Naive B cell (primary cell): Measurements from ENCODE around the gene OR11A1. TPM values are rescaled to one million over a fixed set of nuclear protein-coding genes. Genes with fewer than 3 reads are reported as not detected.
"Not testable (repeated sequence)": the region's sequence is repeated elsewhere in the genome, so short reads cannot be mapped to it uniquely, and the experiment has no call there.

Source experiments
- ATAC-seq, 2 donors: fragments of 150-1000 bp; cut with Tn5 transposase; 2 replicates each; pipeline ENCODE4 v1.10.0; 2021; ENCODE audit warnings: low read depth in 2 of 2, mild to moderate bottlenecking in 2 of 2, moderate library complexity in 2 of 2
- DNase-seq: peaks from one replicate; pipeline ENCODE4 v3.0.0; 2022
- H3K27ac Mint-ChIP-seq, 6 donors: one replicate each; pipeline ENCODE4 v1.8.0; 2020 to 2022; ENCODE audit warnings: mild to moderate bottlenecking in 6 of 6, mixed read lengths in 6 of 6, moderate library complexity in 5 of 6, inconsistent platforms in 2 of 6
- H3K27me3 Mint-ChIP-seq, 3 donors: one replicate each; pipeline ENCODE4 v1.8.0; 2021 to 2022; ENCODE audit warnings: mixed read lengths in 3 of 3, mild to moderate bottlenecking in 1 of 3
- H3K36me3 Mint-ChIP-seq, 2 donors: one replicate each; pipeline ENCODE4 v1.8.0; 2020 to 2022; ENCODE audit warnings: mixed read lengths in 2 of 2, inconsistent platforms in 1 of 2, mild to moderate bottlenecking in 1 of 2
- H3K4me1 Mint-ChIP-seq, 3 donors: one replicate each; pipeline ENCODE4 v1.8.0; 2020 to 2022; ENCODE audit warnings: mixed read lengths in 3 of 3, inconsistent platforms in 1 of 3, mild to moderate bottlenecking in 1 of 3, moderate library complexity in 1 of 3
- H3K4me3 Mint-ChIP-seq, 8 donors: one replicate each; pipeline ENCODE4 v1.8.0; 2020 to 2022; ENCODE audit warnings: mild to moderate bottlenecking in 8 of 8, mixed read lengths in 8 of 8, moderate library complexity in 8 of 8, inconsistent platforms in 2 of 8
- H3K9me3 Mint-ChIP-seq, 7 donors: one replicate each; pipeline ENCODE4 v1.8.0; 2020 to 2022; ENCODE audit warnings: mixed read lengths in 7 of 7, mild to moderate bottlenecking in 5 of 7, inconsistent platforms in 2 of 7, moderate library complexity in 1 of 7
- polyA plus RNA-seq, 6 donors: library from polyadenylated mRNA; unstranded; fragments of 300-500 nt; fragmentation: Illumina TruSeq; gene quantifications; one replicate each; pipeline ENCODE4 v1.2.3, GENCODE V29; 2021; ENCODE audit warnings: low read depth in 6 of 6

OR11A1 gene
- polyA plus RNA-seq, 6 donors from 2014 or later, result not detected

DNA sequence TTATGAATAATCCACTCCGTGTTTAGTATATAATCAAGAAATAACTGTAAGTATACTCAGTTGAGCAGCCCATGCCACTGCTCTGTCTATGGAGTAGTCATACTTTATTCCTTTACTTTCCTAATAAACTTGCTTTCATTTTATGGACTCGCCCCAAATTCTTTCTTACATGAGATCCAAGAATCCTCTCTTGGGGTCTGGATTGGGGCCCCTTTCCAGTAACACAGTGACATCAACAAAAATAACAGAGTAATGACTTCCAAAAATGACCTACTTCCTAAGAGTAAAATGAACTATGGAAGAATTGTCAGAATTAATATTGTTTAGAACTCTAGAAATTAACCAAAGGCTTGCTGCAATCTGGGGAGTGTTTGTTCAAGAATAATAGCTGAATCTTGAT is 8.9 kb upstream of the OR11A1 start:
- ATAC-seq (no peak), DNase-seq (no peak)
- H3K27ac Mint-ChIP-seq, result no peak overlapping the region
- H3K4me3 Mint-ChIP-seq, result no peak overlapping the region
- no peaks in the 10 kb centered on the region for H3K4me1 Mint-ChIP-seq
- H3K27me3 Mint-ChIP-seq, result peaks cover 18 to 46% (median 43%) of the 10 kb centered on the region in 3 donors
- H3K9me3 Mint-ChIP-seq, result peaks cover 0 to 2% (median 0%) of the 10 kb centered on the region in 7 donors
- H3K36me3 Mint-ChIP-seq, result no peaks in the 10 kb centered on the region

DNA sequence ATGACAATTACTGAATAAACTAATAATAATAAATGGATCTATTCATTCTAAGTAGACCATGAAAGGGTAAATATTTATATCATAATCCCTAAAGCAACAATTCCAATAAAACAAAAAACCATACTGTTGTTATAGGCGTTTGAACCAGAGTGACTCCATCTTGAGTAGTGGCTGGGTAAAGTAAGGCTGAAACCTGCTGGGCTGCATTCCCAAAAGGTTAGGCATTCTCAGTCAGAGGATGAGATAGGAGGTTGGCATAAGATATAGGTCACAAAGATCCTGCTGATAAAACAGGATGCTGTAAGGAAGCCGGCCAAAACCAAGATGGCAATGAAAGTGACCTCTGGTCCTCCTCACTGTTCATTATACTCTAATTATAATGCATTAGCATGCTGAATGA is 8.4 kb upstream of the OR11A1 start:
- ATAC-seq (no peak), DNase-seq (no peak)
- no peaks in the 10 kb centered on the region for H3K4me1 Mint-ChIP-seq
- H3K27ac Mint-ChIP-seq, result no peak overlapping the region
- peaks cover 0 to 2% (median 0%) of the 10 kb centered on the region in 7 donors for H3K9me3 Mint-ChIP-seq
- no peaks in the 10 kb centered on the region for H3K36me3 Mint-ChIP-seq
- no peak overlapping the region for H3K4me3 Mint-ChIP-seq
- peaks cover 18 to 46% (median 42%) of the 10 kb centered on the region in 3 donors for H3K27me3 Mint-ChIP-seq

DNA sequence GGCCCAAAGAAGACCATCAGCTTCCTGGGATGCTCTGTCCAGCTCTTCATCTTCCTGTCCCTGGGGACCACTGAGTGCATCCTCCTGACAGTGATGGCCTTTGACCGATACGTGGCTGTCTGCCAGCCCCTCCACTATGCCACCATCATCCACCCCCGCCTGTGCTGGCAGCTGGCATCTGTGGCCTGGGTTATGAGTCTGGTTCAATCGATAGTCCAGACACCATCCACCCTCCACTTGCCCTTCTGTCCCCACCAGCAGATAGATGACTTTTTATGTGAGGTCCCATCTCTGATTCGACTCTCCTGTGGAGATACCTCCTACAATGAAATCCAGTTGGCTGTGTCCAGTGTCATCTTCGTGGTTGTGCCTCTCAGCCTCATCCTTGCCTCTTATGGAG is 5.2 kb upstream of the OR11A1 start:
- H3K27me3 Mint-ChIP-seq, result peaks cover 23 to 32% (median 28%) of the 10 kb centered on the region in 3 donors
- DNase-seq (no peak), ATAC-seq (no peak)
- no peaks in the 10 kb centered on the region for H3K4me1 Mint-ChIP-seq
- no peaks in the 10 kb centered on the region for H3K36me3 Mint-ChIP-seq
- no peak overlapping the region for H3K4me3 Mint-ChIP-seq
- peaks cover 0 to 2% (median 0%) of the 10 kb centered on the region in 7 donors for H3K9me3 Mint-ChIP-seq
- no peak overlapping the region for H3K27ac Mint-ChIP-seq

DNA sequence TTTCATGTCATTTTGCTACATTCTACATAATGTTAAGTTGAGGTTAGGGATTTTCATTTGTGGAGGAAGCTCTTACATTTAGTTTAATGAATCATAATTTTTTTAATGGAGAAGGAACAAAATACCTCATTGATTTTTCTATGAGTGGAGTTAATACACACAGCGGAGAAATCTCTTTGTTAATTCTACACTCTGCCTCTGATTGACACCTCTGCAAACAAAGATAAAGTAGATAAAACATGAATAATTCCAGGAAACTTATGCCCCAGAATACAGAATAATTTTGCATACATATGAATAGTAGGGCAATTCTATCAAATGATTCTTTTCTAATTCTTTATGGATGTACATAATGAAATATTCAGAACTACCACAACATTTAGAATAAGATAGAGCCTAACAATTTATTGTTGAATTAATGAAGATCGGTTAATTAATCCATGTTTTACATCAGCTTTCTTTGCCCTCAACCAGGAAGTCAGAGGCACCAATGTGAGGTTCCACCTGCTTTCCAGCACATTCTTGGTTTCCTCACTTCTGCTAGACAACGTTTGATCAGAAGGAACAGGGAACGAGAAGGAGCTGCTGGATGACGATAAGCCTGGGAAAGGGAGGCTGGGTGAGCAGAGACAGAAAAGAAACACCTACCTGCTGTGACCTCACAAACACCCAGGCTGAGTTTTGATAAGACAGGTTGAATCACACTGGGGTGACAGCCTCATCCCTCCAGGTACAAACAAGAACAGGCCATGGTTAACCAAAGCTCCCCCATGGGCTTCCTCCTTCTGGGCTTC is 4.3 kb upstream of the OR11A1 start:
- Mint-ChIP-seq H3K4me1 (no peaks in the 10 kb centered on the region), H3K4me3 (no peak overlapping the region), H3K9me3 (peaks cover 0 to 2% (median 0%) of the 10 kb centered on the region in 7 donors), H3K27me3 (peaks cover 20 to 26% (median 23%) of the 10 kb centered on the region in 3 donors), H3K36me3 (no peaks in the 10 kb centered on the region), H3K27ac (no peak overlapping the region)
- ATAC-seq (no peak), DNase-seq (no peak)

DNA sequence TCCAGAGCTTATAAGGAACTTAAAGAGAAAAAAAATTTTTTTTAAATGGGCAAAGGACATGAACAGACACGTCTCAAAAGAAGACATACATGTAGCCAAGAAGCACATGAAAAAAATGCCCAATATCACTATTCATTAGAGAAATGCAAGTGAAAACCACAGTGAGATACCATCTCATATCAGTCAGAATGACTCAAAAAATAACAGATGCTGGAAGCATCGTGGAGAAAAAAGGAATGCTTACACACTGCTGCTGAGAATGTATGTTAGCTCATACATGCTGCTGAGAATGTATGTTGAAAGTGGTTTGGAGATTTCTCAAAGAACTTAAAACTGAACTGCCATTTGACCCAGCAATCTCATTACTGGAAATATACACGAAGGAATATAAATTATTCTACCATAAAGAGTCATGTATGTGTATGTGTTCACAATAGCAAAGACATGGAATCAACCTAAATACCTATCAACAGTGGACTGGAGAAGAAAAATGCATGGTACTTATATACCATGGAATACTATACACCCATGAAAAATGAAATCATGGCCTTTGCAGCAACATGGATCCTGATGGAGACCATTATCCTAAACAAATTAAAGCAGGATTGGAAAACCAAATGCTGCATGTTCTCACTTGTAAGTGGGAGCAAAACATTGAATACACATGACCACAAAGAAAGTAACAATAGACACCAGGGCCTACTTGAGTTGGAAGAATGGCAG is 5.2 kb downstream of the OR11A1 start:
- Mint-ChIP-seq H3K27me3 (peaks cover 22 to 41% (median 33%) of the 10 kb centered on the region in 3 donors), H3K27ac (no peak overlapping the region), H3K4me1 (no peaks in the 10 kb centered on the region), H3K36me3 (no peaks in the 10 kb centered on the region), H3K9me3 (peaks cover 0 to 6% (median 0%) of the 10 kb centered on the region in 7 donors), H3K4me3 (no peak overlapping the region)
- ATAC-seq (no peak), DNase-seq (no peak)

DNA sequence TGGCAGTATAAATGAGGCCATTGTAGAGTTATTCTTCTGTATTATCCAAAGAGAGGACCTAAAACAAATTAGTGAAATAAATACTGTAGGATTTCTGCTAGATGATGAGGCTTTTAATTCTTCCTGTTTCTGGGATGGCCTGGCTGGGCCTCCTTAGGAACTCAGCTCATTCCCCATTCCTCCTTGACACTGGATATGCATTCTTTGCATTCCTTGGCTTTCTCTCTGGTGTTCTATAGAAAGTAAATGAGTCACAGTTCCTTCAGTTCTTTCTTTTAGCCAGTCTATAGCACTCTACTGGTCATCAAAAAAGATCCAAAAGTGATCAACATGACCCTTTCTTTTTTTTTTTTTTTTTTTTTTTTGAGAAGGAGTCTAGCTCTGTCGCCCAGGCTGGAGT is 9.2 kb downstream of the OR11A1 start:
- Mint-ChIP-seq H3K9me3 (peaks cover 6 to 20% (median 12%) of the 10 kb centered on the region in 7 donors), H3K27ac (no peak overlapping the region), H3K27me3 (peaks cover 34 to 61% (median 55%) of the 10 kb centered on the region in 3 donors), H3K36me3 (peaks cover 0 to 12% of the 10 kb centered on the region in 2 donors), H3K4me1 (no peaks in the 10 kb centered on the region), H3K4me3 (no peak overlapping the region)
- DNase-seq (no peak), ATAC-seq (no peak)

DNA sequence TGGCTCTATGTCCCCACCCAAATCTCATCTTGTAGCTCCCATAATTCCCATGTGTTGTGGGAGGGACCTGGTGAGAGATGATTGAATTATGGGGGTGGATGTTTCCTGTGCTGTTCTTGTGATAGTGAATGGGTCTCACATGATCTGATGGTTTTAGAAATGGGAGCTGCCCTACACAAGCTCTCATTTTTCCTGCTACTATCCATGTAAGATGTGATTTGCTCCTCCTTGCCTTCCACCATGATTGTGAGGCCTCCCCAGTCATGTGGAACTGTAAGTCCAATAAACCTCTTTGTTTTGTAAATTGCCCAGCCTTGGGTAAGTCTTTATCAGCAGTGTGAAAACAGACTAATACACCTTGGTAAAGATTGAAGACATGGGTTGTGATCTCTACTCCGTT is 12.8 kb downstream of the OR11A1 start:
- H3K4me1 Mint-ChIP-seq, H3K4me3 Mint-ChIP-seq, DNase-seq, ATAC-seq, H3K27ac Mint-ChIP-seq: not testable (repeated sequence)
- Mint-ChIP-seq H3K27me3 (peaks cover 29 to 57% (median 50%) of the 10 kb centered on the region in 3 donors), H3K36me3 (peaks cover 0 to 12% of the 10 kb centered on the region in 2 donors), H3K9me3 (peaks cover 6 to 14% (median 10%) of the 10 kb centered on the region in 7 donors)

DNA sequence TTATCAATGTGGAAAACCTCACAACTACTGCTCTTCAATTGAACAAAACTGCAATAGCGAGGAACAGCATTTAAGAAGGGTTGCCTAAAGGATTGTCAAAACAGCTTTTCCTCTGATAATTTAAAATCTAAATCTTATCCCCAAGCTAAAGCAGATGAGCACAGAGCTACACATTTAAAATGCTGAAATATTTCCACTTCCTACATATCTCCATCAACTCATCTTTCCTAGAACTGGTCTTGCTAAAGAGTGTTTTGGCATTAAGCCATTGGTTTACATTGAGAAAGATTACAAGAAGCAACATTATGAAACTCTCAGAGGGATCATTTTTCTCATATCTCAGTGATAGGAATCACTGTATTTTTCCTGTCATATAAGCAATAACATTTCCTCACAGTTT is 14.2 kb downstream of the OR11A1 start:
- Mint-ChIP-seq H3K4me3 (no peak overlapping the region), H3K27ac (no peak overlapping the region), H3K4me1 (no peaks in the 10 kb centered on the region), H3K27me3 (peaks cover 24 to 52% (median 42%) of the 10 kb centered on the region in 3 donors), H3K36me3 (peaks cover 0 to 12% of the 10 kb centered on the region in 2 donors), H3K9me3 (peaks cover 6 to 14% (median 10%) of the 10 kb centered on the region in 7 donors)
- no peak for ATAC-seq
- DNase-seq, result no peak

DNA sequence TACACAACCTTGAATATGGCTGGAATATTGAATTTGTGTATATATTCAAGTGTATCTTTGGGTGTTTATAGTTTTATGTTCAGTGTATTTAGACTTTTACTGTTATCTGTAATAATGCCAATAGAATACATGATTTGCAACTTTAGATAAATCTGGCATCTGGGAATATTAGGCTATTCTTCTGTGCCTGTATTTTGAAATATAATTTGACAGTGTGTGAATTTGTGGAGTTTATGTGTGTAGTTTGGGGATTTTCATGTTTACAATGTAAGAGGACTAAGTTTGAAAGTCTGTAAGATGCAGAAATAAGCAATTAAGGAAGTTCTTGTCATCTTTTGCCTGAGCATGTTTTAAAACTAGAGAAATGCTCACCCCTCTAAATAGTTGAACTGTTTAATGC is 17.9 kb downstream of the OR11A1 start, which contains the start of gene OR10C1:
TSS of gene OR10C1 (plus strand) at position 301 of the 400 bp plus-strand sequence. CDS start 710 bp downstream, outside the sequence.
- Mint-ChIP-seq H3K27me3 (peaks cover 11 to 27% (median 26%) of the 10 kb centered on the region in 3 donors), H3K27ac (no peak within 1 kb of the TSS), H3K36me3 (peaks cover 0 to 2% of the 10 kb centered on the region in 2 donors), H3K9me3 (peaks cover 0 to 17% (median 4%) of the 10 kb centered on the region in 7 donors), H3K4me1 (no peaks in the 10 kb centered on the region), H3K4me3 (no peak within 1 kb of the TSS)
- DNase-seq (no peak), ATAC-seq (no peak)

DNA sequence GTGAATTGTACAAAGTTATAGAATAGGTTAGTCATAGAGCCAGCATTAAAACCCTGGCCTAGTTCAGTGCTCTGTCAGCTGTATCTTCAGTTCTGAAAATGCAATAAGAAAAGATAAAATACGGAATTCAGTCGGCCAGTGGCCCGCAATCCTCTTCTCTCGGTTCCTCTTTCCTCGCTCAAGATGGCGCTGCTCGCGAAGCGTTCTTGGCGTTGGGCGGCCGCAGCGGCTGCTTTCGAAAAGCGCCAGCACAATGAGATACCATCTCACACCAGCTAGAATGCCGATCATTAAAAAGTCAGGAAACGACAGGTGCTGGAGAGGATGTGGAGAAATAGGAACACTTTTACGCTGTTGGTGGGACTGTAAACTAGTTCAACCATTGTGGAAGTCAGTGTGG is 20.1 kb downstream of the OR11A1 start:
- H3K36me3 Mint-ChIP-seq, H3K27ac Mint-ChIP-seq, DNase-seq, ATAC-seq, H3K4me3 Mint-ChIP-seq, H3K4me1 Mint-ChIP-seq: not testable (repeated sequence)
- peaks cover 0 to 21% (median 4%) of the 10 kb centered on the region in 7 donors for H3K9me3 Mint-ChIP-seq
- peaks cover 19 to 34% (median 33%) of the 10 kb centered on the region in 3 donors for H3K27me3 Mint-ChIP-seq

DNA sequence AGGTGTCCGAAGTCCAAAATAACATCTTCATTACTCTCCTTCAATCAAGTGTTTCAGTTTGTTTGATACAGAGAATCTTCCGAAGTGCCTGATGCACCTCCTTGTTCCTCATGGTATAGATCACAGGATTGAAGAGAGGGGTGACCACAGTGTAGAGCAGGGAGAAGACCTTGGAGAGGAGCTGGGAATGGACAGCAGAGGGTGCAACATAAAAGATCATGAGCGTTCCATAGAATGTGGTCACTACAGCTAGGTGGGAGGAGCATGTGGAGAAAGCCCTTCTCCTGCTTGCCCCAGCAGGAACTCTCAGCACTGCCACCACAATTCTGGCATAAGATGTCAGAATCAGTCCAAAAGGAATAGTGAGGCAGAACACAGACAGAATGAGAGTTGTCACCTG is 30.2 kb downstream of the OR11A1 start:
- H3K36me3 Mint-ChIP-seq, result no peaks in the 10 kb centered on the region
- peaks cover 24 to 39% (median 37%) of the 10 kb centered on the region in 3 donors for H3K27me3 Mint-ChIP-seq
- no peaks in the 10 kb centered on the region for H3K4me1 Mint-ChIP-seq
- H3K9me3 Mint-ChIP-seq, result peaks cover 0 to 8% (median 0%) of the 10 kb centered on the region in 7 donors
- no peak for DNase-seq
- H3K27ac Mint-ChIP-seq, result no peak overlapping the region
- H3K4me3 Mint-ChIP-seq, result no peak overlapping the region
- no peak for ATAC-seq

DNA sequence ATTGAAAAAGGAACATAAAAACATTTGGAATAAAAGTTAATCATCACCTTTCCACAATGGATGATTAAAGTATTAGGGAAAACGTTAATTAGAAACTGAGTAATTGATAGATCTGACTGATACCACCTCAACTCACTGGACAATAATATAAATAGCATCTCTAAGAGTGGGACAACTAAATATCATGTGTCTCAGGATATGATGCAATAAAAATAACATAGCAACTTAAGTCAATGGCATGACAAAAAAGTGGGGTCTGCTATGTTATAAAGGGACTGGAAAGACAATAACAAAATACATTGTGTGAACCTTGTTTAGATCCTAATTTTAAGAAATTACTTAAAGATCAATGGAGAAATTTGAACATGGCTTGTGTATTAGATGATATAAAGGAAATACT is 31.8 kb downstream of the OR11A1 start:
- H3K27me3 Mint-ChIP-seq, result peaks cover 30 to 40% (median 37%) of the 10 kb centered on the region in 3 donors
- no peak for DNase-seq
- H3K9me3 Mint-ChIP-seq, result peaks cover 0 to 8% (median 2%) of the 10 kb centered on the region in 7 donors
- H3K27ac Mint-ChIP-seq, result no peak overlapping the region
- no peak for ATAC-seq
- no peaks in the 10 kb centered on the region for H3K4me1 Mint-ChIP-seq
- H3K36me3 Mint-ChIP-seq, result no peaks in the 10 kb centered on the region
- H3K4me3 Mint-ChIP-seq, result no peak overlapping the region

DNA sequence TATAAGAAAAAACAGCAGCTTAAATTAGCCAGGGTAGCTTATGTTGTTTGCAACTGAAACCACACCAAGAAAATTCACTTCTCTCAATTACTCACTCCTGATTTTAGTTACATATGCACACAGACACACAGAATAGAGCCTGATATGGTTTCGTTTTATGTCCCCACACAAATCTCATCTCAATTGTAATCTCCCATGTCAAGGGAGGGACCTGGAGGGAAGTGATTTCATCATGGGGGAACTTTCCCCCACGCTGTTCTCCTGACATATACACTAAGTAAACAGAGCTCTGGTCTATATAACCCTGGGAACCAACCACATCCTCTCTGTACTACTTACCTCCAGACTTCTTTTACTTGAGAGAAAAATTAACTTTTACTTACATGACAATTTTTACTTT is 32.3 kb downstream of the OR11A1 start:
- H3K27ac Mint-ChIP-seq, result no peak overlapping the region
- H3K4me3 Mint-ChIP-seq, result no peak overlapping the region
- H3K27me3 Mint-ChIP-seq, result peaks cover 30 to 38% (median 33%) of the 10 kb centered on the region in 3 donors
- H3K36me3 Mint-ChIP-seq, result no peaks in the 10 kb centered on the region
- no peak for DNase-seq
- H3K4me1 Mint-ChIP-seq, result no peaks in the 10 kb centered on the region
- H3K9me3 Mint-ChIP-seq, result peaks cover 0 to 9% (median 2%) of the 10 kb centered on the region in 7 donors
- no peak for ATAC-seq
